Parathyroid adenoma (tissue), 2 donors: ENCODE results near the gene DYNLRB1.

Experiments used
- H2AFZ ChIP-seq: fragments of 300-600 bp; sonication (generic); one replicate; pipeline ENCODE4 v1.7.0; 2017; ENCODE audit warnings: antibody characterized with exemption, mild to moderate bottlenecking
- H3K27ac ChIP-seq: fragments of 300-600 bp; sonication (generic); one replicate; pipeline ENCODE4 v1.7.0; 2017
- H3K27me3 ChIP-seq: fragments of 300-600 bp; sonication (generic); one replicate; pipeline ENCODE4 v1.7.0; 2017; ENCODE audit warnings: low read length; ENCODE audit not compliant: control insufficient read depth, insufficient read depth
- H3K36me3 ChIP-seq: fragments of 300-600 bp; sonication (generic); one replicate; pipeline ENCODE4 v1.7.0; 2017; ENCODE audit warnings: low read length; ENCODE audit not compliant: control insufficient read depth, insufficient read depth
- H3K4me1 ChIP-seq: fragments of 300-600 bp; sonication (generic); one replicate; pipeline ENCODE4 v1.7.0; 2017; ENCODE audit warnings: control low read depth
- H3K4me2 ChIP-seq: fragments of 300-600 bp; sonication (generic); one replicate; pipeline ENCODE4 v1.7.0; 2017; ENCODE audit warnings: low read length
- H3K4me3 ChIP-seq: fragments of 300-600 bp; sonication (generic); one replicate; pipeline ENCODE4 v1.7.0; 2017; ENCODE audit warnings: low read depth, low read length
- H3K79me2 ChIP-seq: fragments of 300-600 bp; sonication (generic); one replicate; pipeline ENCODE4 v1.7.0; 2017; ENCODE audit warnings: control low read depth
- H3K9ac ChIP-seq: fragments of 300-600 bp; sonication (generic); one replicate; pipeline ENCODE4 v1.7.0; 2017; ENCODE audit warnings: mild to moderate bottlenecking
- H3K9me3 ChIP-seq: fragments of 300-600 bp; sonication (generic); one replicate; pipeline ENCODE4 v1.7.0; 2017; ENCODE audit warnings: low read length; ENCODE audit not compliant: control insufficient read depth
- CTCF ChIP-seq: fragments of 300-600 bp; sonication (generic); IDR thresholded peaks from one replicate; pipeline ENCODE4 v1.7.0; 2017; ENCODE audit warnings: antibody characterized with exemption, mild to moderate bottlenecking
- donor health status: primary hyperparathyroidism.

Gene DYNLRB1

DNA sequence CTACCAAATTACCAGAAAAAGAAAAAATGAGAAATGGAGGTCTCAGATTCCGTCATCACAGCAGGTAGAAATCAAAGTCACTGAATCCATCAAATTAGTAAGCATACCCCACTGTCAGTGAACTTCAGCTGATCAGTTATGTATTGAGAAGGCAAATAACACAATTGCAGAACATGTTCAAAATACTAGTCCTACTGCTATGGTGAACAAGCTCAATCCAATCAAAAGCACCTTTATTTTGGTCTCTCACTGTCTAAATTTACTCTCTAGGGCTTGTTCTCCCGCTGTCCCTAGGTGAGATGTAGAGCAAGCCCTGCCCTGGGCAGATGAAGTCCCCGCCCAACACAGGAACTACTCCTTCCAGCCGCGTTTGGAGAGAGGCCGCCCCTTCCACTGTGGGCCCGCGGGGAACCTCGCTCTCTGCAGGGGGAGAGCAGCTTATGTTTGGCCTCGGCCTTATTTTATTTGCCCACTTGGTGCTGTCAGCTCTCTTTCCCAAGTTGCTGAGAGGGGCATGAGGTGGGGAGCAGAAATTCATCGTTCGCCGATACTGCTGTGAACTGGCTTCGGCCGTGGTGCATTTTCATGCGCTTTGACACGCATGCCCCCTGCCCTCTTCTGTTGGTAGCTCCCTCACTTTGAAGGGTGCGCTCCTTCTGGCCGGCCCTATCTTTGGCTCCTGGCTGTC, 28.0 kb downstream of the DYNLRB1 start:
- Histone ChIP-seq H3K9me3 (no peaks in the 10 kb centered on the region), H3K36me3 (no peaks in the 10 kb centered on the region), H2AFZ (peak overlapping the region; percentile 65), H3K4me3 (no peak overlapping the region), H3K79me2 (no peaks in the 10 kb centered on the region), H3K9ac (no peak overlapping the region), H3K4me2 (no peak overlapping the region), H3K4me1 (peaks cover under 1% of the 10 kb centered on the region), H3K27me3 (no peaks in the 10 kb centered on the region), H3K27ac (no peak overlapping the region)
- no peak for TF ChIP-seq CTCF

GRCh38 chr20:34546751-34547181, 30.5 kb downstream of the DYNLRB1 start:
- no peak overlapping the region for H3K9ac ChIP-seq
- H2AFZ ChIP-seq: no peak overlapping the region
- H3K4me1 ChIP-seq: peaks cover 7% of the 10 kb centered on the region
- no peaks in the 10 kb centered on the region for H3K36me3 ChIP-seq
- TF ChIP-seq CTCF: no peak
- no peak overlapping the region for H3K27ac ChIP-seq
- H3K79me2 ChIP-seq: no peaks in the 10 kb centered on the region
- H3K27me3 ChIP-seq: no peaks in the 10 kb centered on the region
- no peak overlapping the region for H3K4me2 ChIP-seq
- H3K9me3 ChIP-seq: no peaks in the 10 kb centered on the region
- H3K4me3 ChIP-seq: no peak overlapping the region

GRCh38 chr20:34547844-34548613, 31.8 kb downstream of the DYNLRB1 start:
- H3K9me3 ChIP-seq: no peaks in the 10 kb centered on the region
- H3K27ac ChIP-seq: no peak overlapping the region
- H2AFZ ChIP-seq: no peak overlapping the region
- peaks cover 7% of the 10 kb centered on the region for H3K4me1 ChIP-seq
- no peak overlapping the region for H3K4me2 ChIP-seq
- no peaks in the 10 kb centered on the region for H3K79me2 ChIP-seq
- H3K36me3 ChIP-seq: no peaks in the 10 kb centered on the region
- no peak for TF ChIP-seq CTCF
- no peak overlapping the region for H3K4me3 ChIP-seq
- H3K27me3 ChIP-seq: no peaks in the 10 kb centered on the region
- no peak overlapping the region for H3K9ac ChIP-seq

DNA sequence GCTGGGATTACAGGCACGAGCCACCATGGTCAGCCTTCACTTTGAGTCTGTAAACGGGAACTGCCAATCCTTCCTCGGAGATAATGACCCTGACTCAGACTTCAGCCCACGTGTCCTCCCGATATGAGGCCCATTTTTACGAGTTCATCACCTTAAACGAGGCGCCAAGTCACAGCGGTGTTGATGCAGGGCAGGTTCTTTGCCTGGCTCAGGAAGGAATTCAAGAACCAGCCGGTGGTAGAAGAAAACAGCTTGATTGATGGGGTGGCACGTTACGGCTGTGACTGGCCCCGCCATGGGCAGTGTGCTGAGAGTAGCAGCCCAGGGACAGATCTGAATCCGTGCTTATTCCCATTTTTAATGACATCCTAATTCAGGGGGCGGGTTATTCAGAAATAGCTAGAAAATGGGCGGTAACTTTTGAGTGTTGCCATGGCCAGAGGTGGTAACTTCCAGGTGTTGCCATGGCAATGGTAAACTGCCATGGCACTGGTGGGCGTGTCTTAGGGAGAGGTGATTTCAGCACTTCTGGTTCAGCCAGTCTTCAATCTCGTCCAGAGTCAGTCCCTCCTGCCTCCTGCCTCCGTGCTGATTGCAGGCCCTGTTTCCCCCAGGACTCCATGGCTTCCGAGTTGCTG, 33.2 kb downstream of the DYNLRB1 start:
- Histone ChIP-seq H3K27ac (no peak overlapping the region), H3K4me2 (no peak overlapping the region), H3K36me3 (no peaks in the 10 kb centered on the region), H2AFZ (peak overlapping the region; percentile 50), H3K4me3 (no peak overlapping the region), H3K4me1 (peaks cover 7% of the 10 kb centered on the region), H3K9me3 (no peaks in the 10 kb centered on the region), H3K79me2 (no peaks in the 10 kb centered on the region), H3K27me3 (no peaks in the 10 kb centered on the region), H3K9ac (no peak overlapping the region)
- TF ChIP-seq CTCF: no peak
